ENCODE results near the gene TMOD1. TPM values are rescaled to one million over a fixed set of nuclear protein-coding genes. Genes with fewer than 3 reads are reported as not detected.

The TMOD1 gene
- total RNA-seq, 4 donors from 2014 or later = 82.3 to 202 (median 175) TPM

Other genes starting within 250 kb of the TMOD1 start
- gene CCDC180, start 194.0 kb upstream of the TMOD1 start, total RNA-seq = 1 to 10 TPM in 3 of 4 donors, under 1 TPM in 1; 0.24 to 2.7 (median 1.9) TPM
- gene TDRD7, start 89.6 kb upstream of the TMOD1 start, total RNA-seq = 1 to 10 TPM; 2.9 to 5.7 (median 3.5) TPM
- gene TSTD2, start 131.7 kb downstream of the TMOD1 start, total RNA-seq = 10 to 100 TPM; 11.6 to 19.9 (median 14.5) TPM
- 10 to 100 TPM in 3 of 4 donors, 1 to 10 TPM in 1; 8.2 to 17.2 (median 15.7) TPM for gene NCBP1, start 132.2 kb downstream of the TMOD1 start, total RNA-seq
- gene XPA, start 195.7 kb downstream of the TMOD1 start, total RNA-seq = 10 to 100 TPM in 2 of 4 donors, 1 to 10 TPM in 2; 4.8 to 14.8 (median 9.7) TPM

All from gastrocnemius medialis (tissue), 4 donors.